Activated CD8-positive, alpha-beta memory T cell treated with anti-CD3 and anti-CD28 coated beads, Interleukin-2, amount 50 U/mL, for 1 hour (primary cell): ENCODE results near the gene MGST3.
"Not testable (repeated sequence)": the region's sequence is repeated elsewhere in the genome, so short reads cannot be mapped to it uniquely, and the experiment has no call there.

Source experiments
- DNase-seq: peaks from one replicate; pipeline ENCODE4 v3.0.0-alpha.2; 2020; ENCODE audit errors: extremely low read depth

Gene MGST3

DNA sequence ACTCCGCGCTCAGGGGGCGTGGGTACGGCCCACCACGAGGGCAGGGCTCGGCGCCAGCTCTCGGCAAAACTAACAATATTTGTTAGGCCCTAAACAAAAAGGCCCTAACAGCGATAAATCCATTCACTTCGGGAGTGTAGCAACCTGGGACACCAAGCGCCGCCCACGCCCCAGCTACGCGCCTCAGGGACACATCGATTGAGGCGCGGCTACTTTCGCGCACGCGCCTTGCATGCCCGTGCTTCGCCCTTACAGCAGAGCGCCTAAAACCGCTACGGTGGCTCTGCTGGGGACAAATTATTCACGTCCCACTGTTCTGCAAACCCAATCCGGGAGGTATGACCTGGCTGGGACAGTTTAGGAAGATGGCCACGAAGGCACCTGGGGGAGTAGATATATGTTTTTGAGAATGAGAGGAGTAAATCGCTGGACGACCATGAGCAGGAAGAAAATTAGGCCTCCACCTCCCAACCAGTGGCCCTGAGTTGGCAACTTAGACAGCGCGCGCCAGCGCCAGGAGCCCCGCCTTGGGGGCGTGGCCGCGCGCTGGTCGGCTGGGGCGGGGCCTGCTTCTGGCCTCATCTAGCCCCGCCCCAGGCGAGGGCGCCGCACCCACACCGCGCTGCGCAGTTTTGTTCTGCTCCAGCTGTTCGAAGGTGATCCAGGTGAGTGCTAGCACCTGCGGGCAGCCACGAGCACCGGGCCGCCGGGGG is at the start of gene MGST3:
Gene MGST3, plus strand, starts transcription at position 606 of the 713 bp plus-strand sequence. CDS start 18,614 bp downstream, outside the sequence.
- peak; percentile 86 for DNase-seq

GRCh38 chr1:165581926-165582325 is 49.1 kb upstream of the MGST3 start:
- DNase-seq: no peak

GRCh38 chr1:165586398-165586797 is 44.6 kb upstream of the MGST3 start:
- no peak for DNase-seq

DNA sequence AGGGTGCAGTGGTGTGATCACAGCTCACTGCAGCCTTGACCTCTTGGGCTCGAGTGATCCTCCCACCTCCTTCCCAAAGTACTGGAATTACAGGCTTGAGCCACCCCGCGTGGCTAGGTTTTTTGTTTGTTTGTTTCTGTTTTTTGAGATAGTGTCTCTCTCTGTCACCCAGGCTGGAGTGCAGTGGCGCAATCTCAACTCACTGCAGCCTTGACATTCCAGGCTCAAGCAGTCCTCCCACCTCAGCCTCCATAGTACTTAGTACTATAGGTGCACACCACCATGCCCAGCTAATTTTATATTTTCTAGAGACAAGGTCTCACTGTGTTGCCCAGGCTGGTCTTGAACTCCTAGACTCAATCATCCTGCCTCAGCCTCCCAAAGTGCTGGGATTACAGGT is 39.6 kb upstream of the MGST3 start:
- DNase-seq: not testable (repeated sequence)

- peak; percentile 36 for DNase-seq
Measured at GRCh38 chr1:165592945-165593823, 37.9 kb upstream of the MGST3 start.

GRCh38 chr1:165595246-165595938 is 35.6 kb upstream of the MGST3 start:
- DNase-seq: no peak

DNA sequence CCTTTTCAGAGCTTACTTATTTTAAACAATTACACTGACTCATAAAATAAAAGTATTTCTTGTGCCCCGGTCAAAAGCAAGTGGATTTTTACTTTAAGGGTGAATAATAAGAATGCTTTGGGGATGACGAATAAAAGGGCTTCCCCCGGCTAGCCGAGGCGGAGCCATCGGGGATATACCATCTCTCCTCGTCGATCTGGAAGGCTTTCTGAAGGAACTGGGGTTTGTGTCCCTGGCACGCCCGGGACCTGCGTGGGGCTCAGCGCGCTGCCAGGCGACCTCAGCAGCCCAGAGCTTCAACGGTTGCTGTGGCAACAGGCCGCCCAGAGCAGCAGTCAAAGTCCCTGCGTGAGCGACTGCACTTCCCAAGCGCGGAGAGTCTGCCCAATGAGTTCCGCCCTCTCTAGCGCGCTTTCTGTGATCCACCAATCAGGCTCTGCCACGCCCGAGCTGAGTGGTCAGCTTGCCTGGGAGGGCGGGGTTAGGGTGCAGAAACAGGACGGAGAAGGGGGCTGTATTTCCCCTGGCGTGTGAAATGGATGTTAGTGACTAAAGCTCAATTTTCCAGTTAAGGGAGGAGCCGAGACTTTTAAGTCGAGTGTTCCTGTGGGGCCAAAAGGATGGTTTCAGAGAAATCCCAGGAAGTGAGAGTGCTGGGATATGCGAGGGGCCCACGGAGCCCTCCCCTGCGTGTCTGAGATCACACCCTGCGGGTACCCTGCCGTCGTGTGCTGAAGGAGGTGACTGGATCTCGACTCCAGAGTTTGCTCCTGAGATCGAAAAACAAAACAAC is 33.0 kb upstream of the MGST3 start:
- DNase-seq: peak; percentile 82

GRCh38 chr1:165598676-165599059 is 32.4 kb upstream of the MGST3 start:
- no peak for DNase-seq

- DNase-seq: no peak
Measured at GRCh38 chr1:165600793-165601192, 30.2 kb upstream of the MGST3 start.

DNA sequence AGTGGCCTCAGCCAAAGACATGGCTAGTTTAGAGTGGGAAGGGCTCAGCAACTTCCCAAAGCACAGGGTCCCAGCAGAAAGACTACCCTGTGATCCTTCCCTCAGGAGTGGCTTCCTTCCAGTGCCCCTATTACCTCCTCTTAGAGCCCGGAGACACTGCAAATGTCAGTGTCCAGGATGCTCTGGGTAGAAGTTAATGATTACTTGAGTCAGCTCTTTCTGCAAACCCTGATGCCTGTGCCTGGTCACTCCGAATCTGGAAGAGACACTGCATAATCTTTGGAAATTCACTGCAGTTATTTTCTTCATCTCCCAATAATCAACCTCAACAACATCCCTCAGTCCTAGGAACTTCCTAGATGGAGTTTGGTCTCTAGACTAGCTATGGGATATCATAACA is 27.2 kb upstream of the MGST3 start:
- no peak for DNase-seq

- DNase-seq: no peak
Measured at GRCh38 chr1:165605246-165605645, 25.8 kb upstream of the MGST3 start.

DNA sequence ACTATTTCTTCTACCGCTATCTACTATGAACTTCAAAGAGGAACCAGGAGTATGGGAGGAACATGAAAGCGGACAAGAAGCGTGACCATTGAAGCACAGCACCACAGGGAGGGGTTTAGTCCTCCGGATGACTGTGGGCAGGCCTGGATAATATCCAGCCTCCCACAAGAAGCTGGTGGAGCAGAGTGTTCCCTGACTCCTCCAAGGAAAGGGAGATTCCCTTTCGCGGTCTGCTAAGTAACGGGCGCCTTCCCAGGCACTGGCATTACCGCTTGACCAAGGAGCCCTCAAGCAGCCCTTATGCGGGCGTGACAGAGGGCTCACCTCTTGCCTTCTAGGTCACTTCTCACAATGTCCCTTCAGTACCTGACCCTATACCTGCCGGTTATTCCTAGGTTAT is 24.4 kb upstream of the MGST3 start:
- not testable (repeated sequence) for DNase-seq

DNA sequence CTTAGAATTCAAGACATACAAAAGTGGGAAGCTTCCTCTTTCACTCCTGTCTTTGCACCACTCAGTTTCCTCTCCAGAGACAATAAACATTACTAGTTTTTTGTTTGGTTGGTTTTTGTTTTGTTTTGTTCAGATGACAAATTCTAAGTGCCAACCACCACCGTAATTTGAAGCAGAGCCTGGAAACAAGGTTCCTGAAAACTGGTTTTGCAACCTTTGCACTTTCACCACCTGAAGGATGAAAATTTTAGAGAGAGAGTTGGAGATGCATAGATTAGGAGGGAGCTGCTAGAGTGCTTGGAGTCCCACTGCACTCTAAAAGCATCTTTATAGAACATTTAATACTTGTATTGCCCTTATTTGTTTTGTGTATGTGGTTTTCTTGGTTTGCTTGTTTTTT is 20.2 kb upstream of the MGST3 start:
- DNase-seq: no peak

DNA sequence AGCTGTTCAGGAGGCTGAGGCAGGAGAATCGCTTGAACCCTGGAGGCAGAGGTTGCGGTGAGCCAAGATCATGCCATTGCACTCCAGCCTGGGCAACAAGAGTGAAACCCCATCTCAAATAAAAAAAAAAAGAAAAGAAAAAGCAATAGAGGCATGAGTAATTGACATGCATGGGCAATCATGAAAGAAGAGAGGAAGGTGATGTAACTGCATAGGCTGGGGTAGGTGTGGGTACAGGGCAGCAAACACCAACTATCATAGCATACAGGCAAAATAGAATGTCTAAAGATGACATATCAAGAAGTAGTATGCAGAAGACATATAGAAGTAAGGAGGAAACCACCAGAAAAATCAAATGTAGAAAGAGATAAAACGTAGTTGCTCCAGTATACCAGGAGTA is 19.0 kb upstream of the MGST3 start:
- no peak for DNase-seq

DNA sequence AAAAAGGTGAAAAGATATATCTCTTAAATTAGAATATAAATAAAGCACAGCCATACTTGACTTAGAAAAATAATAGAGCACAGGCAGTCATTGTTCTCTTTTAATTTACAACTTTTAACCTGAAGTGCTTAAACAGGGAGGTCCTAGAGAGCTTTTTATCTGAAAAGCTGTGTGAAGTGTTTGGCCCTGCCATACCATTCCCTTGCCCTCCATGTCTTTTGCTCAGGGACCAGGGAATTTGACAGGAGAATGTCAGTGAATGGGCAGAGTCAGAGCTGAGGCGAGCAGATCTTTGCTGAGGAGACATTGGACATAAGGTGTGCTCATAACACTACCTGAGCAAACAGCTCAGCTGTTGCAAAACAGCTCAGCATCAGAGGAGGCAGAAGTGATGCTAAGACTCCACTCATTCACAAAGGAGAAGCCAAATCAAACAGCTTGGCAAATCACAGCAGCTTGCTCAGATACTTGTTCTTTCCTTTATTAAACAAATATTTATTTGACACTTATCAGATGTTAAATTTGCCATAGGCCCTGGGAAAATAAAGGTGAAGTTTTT is 14.9 kb upstream of the MGST3 start:
- DNase-seq: no peak

- no peak for DNase-seq
Measured at GRCh38 chr1:165616987-165617546, 14.0 kb upstream of the MGST3 start.

- DNase-seq: no peak
Measured at GRCh38 chr1:165619647-165620151, 11.3 kb upstream of the MGST3 start.

- DNase-seq: no peak
Measured at GRCh38 chr1:165623624-165624023, 7.4 kb upstream of the MGST3 start.

DNA sequence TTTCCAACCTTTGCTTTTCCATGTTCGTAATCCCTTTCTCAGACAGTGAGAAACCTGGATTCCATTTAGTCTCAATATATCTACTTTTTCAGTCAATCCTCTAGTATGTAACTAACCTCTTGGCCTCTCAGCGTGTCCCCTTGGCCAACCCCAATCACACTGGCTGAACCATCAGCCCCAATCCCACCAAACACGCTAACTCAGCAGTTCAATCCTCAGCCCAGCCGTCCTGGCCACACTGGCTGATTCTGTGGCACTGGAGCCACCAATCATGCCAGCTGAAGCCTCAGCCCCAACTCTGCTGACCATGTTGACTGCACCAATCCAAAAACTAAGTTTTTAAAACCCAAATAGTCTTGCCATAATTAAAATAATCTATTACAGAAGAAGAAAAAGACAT is 6.6 kb upstream of the MGST3 start:
- DNase-seq: no peak

- no peak for DNase-seq
Measured at GRCh38 chr1:165628147-165628822, 2.7 kb upstream of the MGST3 start.
